Measurements from ENCODE around the gene BCAS3. TPM values are rescaled to one million over a fixed set of nuclear protein-coding genes. Genes with fewer than 3 reads are reported as not detected.
"Not testable (repeated sequence)": the region's sequence is repeated elsewhere in the genome, so short reads cannot be mapped to it uniquely, and the experiment has no call there.

The BCAS3 gene
- total RNA-seq, 1 donor from 2014 or later: 19.0 TPM

GRCh38 chr17:60920107-60920506 is 242.5 kb downstream of the BCAS3 start:
- intact Hi-C loops (cut with micrococcal nuclease): no loop called here

GRCh38 chr17:60923000-60923399 is 245.3 kb downstream of the BCAS3 start:
- intact Hi-C loops (cut with micrococcal nuclease): no loop called here

GRCh38 chr17:60926466-60927183 is 249.0 kb downstream of the BCAS3 start:
- intact Hi-C loops (cut with micrococcal nuclease): no loop called here

GRCh38 chr17:60933739-60934138 is 256.1 kb downstream of the BCAS3 start:
- intact Hi-C loops (cut with micrococcal nuclease): no loop called here

- intact Hi-C loops (cut with micrococcal nuclease): no loop called here
Measured at GRCh38 chr17:60934723-60935122, 257.1 kb downstream of the BCAS3 start.

GRCh38 chr17:60935991-60936390 is 258.3 kb downstream of the BCAS3 start:
- intact Hi-C loops (cut with micrococcal nuclease): not testable (repeated sequence)

GRCh38 chr17:60939318-60939717 is 261.7 kb downstream of the BCAS3 start:
- intact Hi-C loops (cut with micrococcal nuclease): no loop called here

GRCh38 chr17:60941028-60941427 is 263.4 kb downstream of the BCAS3 start:
- intact Hi-C loops (cut with micrococcal nuclease): no loop called here

GRCh38 chr17:60941571-60941970 is 263.9 kb downstream of the BCAS3 start:
- intact Hi-C loops (cut with micrococcal nuclease): no loop called here

- intact Hi-C loops (cut with micrococcal nuclease): no loop called here
Measured at GRCh38 chr17:60944751-60945150, 267.1 kb downstream of the BCAS3 start.

GRCh38 chr17:60947100-60947499 is 269.4 kb downstream of the BCAS3 start:
- intact Hi-C loops (cut with micrococcal nuclease): no loop called here

- intact Hi-C loops (cut with micrococcal nuclease): no loop called here
Measured at GRCh38 chr17:60947543-60947942, 269.9 kb downstream of the BCAS3 start.

GRCh38 chr17:60952747-60953146 is 275.1 kb downstream of the BCAS3 start:
- intact Hi-C loops (cut with micrococcal nuclease): no loop called here

- intact Hi-C loops (cut with micrococcal nuclease): no loop called here
Measured at GRCh38 chr17:60959011-60959410, 281.4 kb downstream of the BCAS3 start.

- intact Hi-C loops (cut with micrococcal nuclease): no loop called here
Measured at GRCh38 chr17:60959696-60960095, 282.0 kb downstream of the BCAS3 start.

GRCh38 chr17:60960398-60961065 is 282.9 kb downstream of the BCAS3 start:
- intact Hi-C loops (cut with micrococcal nuclease): no loop called here

- intact Hi-C loops (cut with micrococcal nuclease): no loop called here
Measured at GRCh38 chr17:60964160-60964559, 286.5 kb downstream of the BCAS3 start.

GRCh38 chr17:60968266-60968665 is 290.6 kb downstream of the BCAS3 start:
- intact Hi-C loops (cut with micrococcal nuclease): no loop called here

- intact Hi-C loops (cut with micrococcal nuclease): loop anchor here (5.0 to 10.0 kb wide), 3 partner anchors 565 to 868 kb away; no protein-coding TSS in a partner anchor
Measured at GRCh38 chr17:60969500-60970037, 291.9 kb downstream of the BCAS3 start.

GRCh38 chr17:60970741-60971140 is 293.1 kb downstream of the BCAS3 start:
- intact Hi-C loops (cut with micrococcal nuclease): loop anchor here (1.0 to 10.0 kb wide), 5 partner anchors 389 to 867 kb away; no protein-coding TSS in a partner anchor

- intact Hi-C loops (cut with micrococcal nuclease): loop anchor here (1.0 to 10.0 kb wide), 5 partner anchors 388 to 866 kb away; no protein-coding TSS in a partner anchor
Measured at GRCh38 chr17:60971515-60972369, 294.1 kb downstream of the BCAS3 start.

Data from T-helper 1 cell treated with Interleukin-12 subunit alpha and Interleukin-12 subunit beta and Interleukin-4 antibody, amounts not matched to agents 30 ng/mL and 1 ng/mL, for 36 hours (primary cell).